Activated CD8-positive, alpha-beta T cell treated with anti-CD3 and anti-CD28 coated beads, Interleukin-2, amount 10 ng/mL, durations not matched to agents 7 days and 5 days (primary cell): ENCODE data around the gene OBI1. TPM values are rescaled to one million over a fixed set of nuclear protein-coding genes. Genes with fewer than 3 reads are reported as not detected.

Source experiments
- ATAC-seq: fragments of 150-1000 bp; cut with Tn5 transposase; one replicate; pipeline ENCODE4 v1.10.0; 2021; ENCODE audit warnings: moderate library complexity
- CTCF ChIA-PET: fragments of 350-600 bp; sonication (Branson Sonifier 250); formaldehyde crosslinking; loops from one replicate; lab custom pipeline; 2021; ENCODE audit warnings: antibody characterized with exemption; lab: Charles Lee
- POLR2A ChIA-PET: fragments of 350-600 bp; sonication (Branson Sonifier 250); formaldehyde crosslinking; loops from one replicate; lab custom pipeline; 2021; ENCODE audit warnings: antibody characterized with exemption; lab: Charles Lee
- DNase-seq: peaks from one replicate; pipeline ENCODE4 v3.0.0-alpha.2; 2020
- H3K27ac Mint-ChIP-seq: one replicate; pipeline ENCODE4 v1.8.0; 2021; ENCODE audit warnings: mild to moderate bottlenecking, mixed read lengths
- H3K27me3 Mint-ChIP-seq: one replicate; pipeline ENCODE4 v1.8.0; 2021; ENCODE audit warnings: low read depth, mixed read lengths
- H3K36me3 Mint-ChIP-seq: one replicate; pipeline ENCODE4 v1.8.0; 2021; ENCODE audit warnings: low read depth, mixed read lengths
- H3K4me1 Mint-ChIP-seq: one replicate; pipeline ENCODE4 v1.8.0; 2021; ENCODE audit warnings: low read depth, mixed read lengths
- H3K4me3 Mint-ChIP-seq: one replicate; pipeline ENCODE4 v1.8.0; 2021; ENCODE audit warnings: mild to moderate bottlenecking, mixed read lengths
- H3K9me3 Mint-ChIP-seq: one replicate; pipeline ENCODE4 v1.8.0; 2022; ENCODE audit warnings: mixed read lengths; ENCODE audit not compliant: insufficient read depth
- total RNA-seq, 2 experiments: library from RNA; stranded (reverse); gene quantifications; one replicate each; pipeline ENCODE4 v1.2.3, GENCODE V29; 2021

The OBI1 gene
- total RNA-seq, 2 experiments from 2014 or later: 20.0 to 21.4 TPM

DNA sequence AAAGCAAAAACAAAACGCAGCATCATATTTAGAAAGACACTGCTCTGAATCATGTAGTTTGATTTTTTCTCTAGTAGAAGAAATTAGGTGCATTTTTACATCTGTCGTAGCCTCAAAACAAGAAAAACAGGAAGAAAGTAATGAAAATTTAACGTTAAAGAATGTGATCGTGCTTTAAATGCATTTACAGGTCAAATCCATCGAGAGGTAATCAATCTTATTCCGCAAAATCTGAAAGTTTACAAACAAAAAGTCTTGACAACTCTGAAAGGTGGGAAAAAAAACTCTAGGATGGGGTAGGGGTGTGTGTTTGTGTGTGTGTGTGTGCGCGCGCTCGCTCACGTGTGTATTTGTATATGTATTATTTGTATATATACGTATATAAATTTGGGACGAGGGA, 65.8 kb downstream of the OBI1 start:
- H3K27ac Mint-ChIP-seq: no peak overlapping the region
- DNase-seq: no peak
- H3K9me3 Mint-ChIP-seq: no peaks in the 10 kb centered on the region
- no peaks in the 10 kb centered on the region for H3K4me1 Mint-ChIP-seq
- H3K27me3 Mint-ChIP-seq: peaks cover 75% of the 10 kb centered on the region
- no peaks in the 10 kb centered on the region for H3K36me3 Mint-ChIP-seq
- ChIA-PET CTCF (no interaction called here), POLR2A (no interaction called here)
- no peak for ATAC-seq
- H3K4me3 Mint-ChIP-seq: no peak overlapping the region

DNA sequence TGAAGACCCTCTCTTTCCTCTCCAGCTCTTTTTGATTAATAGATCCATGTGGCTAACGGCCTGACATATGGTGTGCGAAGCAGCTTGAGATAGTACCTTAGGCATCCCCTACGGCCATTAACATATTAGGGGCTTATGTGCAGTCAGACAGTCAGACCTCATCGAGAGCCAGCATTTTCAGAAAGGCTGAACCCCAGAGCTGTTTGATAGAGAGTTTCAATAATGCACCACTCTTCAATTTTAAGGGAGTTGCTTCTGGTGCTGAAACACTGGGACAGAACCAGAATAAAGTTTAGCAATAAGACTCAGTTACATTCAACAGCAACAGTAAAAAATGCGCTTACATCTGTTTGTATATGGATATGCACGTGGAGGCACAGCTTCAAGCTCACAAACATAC, 66.4 kb downstream of the OBI1 start:
- no peak overlapping the region for H3K27ac Mint-ChIP-seq
- H3K4me3 Mint-ChIP-seq: no peak overlapping the region
- DNase-seq (no peak), ATAC-seq (no peak)
- ChIA-PET CTCF (no interaction called here), POLR2A (no interaction called here)
- peaks cover 78% of the 10 kb centered on the region for H3K27me3 Mint-ChIP-seq
- no peaks in the 10 kb centered on the region for H3K4me1 Mint-ChIP-seq
- H3K36me3 Mint-ChIP-seq: no peaks in the 10 kb centered on the region
- no peaks in the 10 kb centered on the region for H3K9me3 Mint-ChIP-seq

DNA sequence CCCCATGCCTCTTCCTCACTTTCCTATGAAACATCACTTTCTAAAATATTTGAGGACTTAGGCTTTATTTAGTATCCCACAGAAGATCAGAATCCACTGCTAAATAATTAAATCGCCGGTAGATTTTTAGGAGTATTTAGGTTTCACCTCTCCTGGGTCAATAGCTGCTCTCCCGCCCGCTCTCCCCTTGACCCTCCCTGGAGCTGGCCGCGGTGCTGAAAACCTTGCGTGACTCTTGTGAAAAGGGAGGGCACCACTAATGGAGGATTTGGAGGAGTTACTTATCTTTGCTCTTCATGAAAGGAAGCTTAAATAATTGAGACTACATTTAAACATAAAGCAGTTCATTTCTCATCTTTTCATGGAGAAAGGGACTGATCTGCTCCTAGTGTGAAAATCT, 69.7 kb downstream of the OBI1 start:
- Mint-ChIP-seq H3K27ac (no peak overlapping the region), H3K4me1 (no peaks in the 10 kb centered on the region), H3K9me3 (no peaks in the 10 kb centered on the region), H3K36me3 (no peaks in the 10 kb centered on the region), H3K27me3 (peaks cover 69% of the 10 kb centered on the region), H3K4me3 (no peak overlapping the region)
- no peak for DNase-seq
- no peak for ATAC-seq
- ChIA-PET CTCF (interaction anchor here (0.6 kb wide), 1 partner anchor 279 kb away, joined by 3 read pairs; no protein-coding TSS in a partner anchor), POLR2A (no interaction called here)

DNA sequence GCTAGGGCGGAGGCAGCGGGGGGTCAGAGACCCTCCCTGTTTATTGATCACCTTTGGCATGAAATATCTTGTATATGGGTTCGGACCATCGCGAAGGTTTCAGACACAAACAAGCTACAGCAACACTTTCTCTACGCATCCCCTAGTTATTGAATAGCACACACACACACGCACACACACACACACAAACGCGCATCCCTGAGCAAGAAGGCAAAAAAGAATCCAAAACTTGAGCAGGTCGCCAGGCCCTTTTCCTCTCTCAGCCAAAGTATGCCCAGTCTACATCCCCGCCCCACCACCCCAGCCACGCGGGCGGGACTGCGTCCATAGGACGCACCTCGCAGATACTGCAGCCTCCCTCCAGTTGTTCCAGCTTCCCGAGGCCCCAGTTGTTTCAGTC, 71.6 kb downstream of the OBI1 start:
- H3K4me3 Mint-ChIP-seq: no peak overlapping the region
- ChIA-PET CTCF (interaction anchor here (1.1 kb wide), 1 partner anchor 9 kb away, joined by 4 read pairs; no protein-coding TSS in a partner anchor), POLR2A (interaction anchor here (0.6 kb wide), 2 partner anchors 9 to 17 kb away, joined by 3 to 4 read pairs; no protein-coding TSS in a partner anchor)
- no peaks in the 10 kb centered on the region for H3K4me1 Mint-ChIP-seq
- H3K9me3 Mint-ChIP-seq: no peaks in the 10 kb centered on the region
- no peaks in the 10 kb centered on the region for H3K36me3 Mint-ChIP-seq
- H3K27ac Mint-ChIP-seq: no peak overlapping the region
- no peak for DNase-seq
- no peak for ATAC-seq
- H3K27me3 Mint-ChIP-seq: peaks cover 54% of the 10 kb centered on the region

DNA sequence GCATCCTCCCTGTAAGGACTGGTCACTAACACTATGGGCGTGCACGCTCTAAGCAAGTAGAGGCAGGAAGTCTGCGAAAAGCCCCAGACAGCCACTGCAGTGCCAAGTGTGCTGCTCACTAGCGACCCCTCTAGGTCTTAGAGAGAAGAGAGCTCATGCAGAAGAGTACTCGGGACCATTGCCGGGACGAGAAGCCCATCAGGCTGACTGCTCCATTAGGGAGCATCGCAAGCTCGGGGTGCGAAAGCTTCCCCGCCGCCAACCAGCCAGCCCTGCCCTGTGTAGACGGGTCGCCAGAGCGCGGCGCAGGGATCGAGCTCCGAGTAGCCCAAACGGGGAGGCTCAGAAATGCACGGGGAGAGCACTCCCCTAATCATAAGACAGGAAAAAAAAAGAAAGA, 72.2 kb downstream of the OBI1 start:
- no peak overlapping the region for H3K4me3 Mint-ChIP-seq
- no peak for DNase-seq
- no peak for ATAC-seq
- ChIA-PET POLR2A (interaction anchor here (0.6 kb wide), 1 partner anchor 8 kb away, joined by 3 read pairs; no protein-coding TSS in a partner anchor), CTCF (interaction anchor here (1.1 kb wide), 1 partner anchor 10 kb away, joined by 4 read pairs; no protein-coding TSS in a partner anchor)
- peaks cover 50% of the 10 kb centered on the region for H3K27me3 Mint-ChIP-seq
- no peaks in the 10 kb centered on the region for H3K9me3 Mint-ChIP-seq
- no peaks in the 10 kb centered on the region for H3K4me1 Mint-ChIP-seq
- no peak overlapping the region for H3K27ac Mint-ChIP-seq
- H3K36me3 Mint-ChIP-seq: no peaks in the 10 kb centered on the region

DNA sequence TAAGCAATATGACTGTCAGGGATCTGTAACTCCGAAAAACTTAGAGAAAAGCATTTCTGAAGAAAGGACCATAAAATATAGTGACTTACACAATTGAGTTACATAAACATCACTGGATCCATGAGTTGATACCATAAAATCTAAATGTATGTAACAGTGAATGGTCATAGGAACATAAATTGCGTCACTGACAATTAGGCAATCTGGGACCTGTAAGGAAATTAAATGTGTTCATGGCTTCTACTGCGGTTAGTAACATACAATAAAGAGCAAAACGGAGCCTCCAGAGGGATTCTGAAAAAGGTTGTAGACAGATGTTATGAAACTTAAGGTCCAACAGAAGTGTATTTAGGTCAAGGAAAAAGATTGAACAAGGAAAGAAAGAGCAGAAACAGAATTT, 82.7 kb downstream of the OBI1 start:
- Mint-ChIP-seq H3K9me3 (no peaks in the 10 kb centered on the region), H3K4me1 (no peaks in the 10 kb centered on the region), H3K27ac (no peak overlapping the region), H3K4me3 (no peak overlapping the region), H3K27me3 (peaks cover 17% of the 10 kb centered on the region), H3K36me3 (no peaks in the 10 kb centered on the region)
- no peak for DNase-seq
- CTCF ChIA-PET: no interaction called here
- ATAC-seq: no peak
- POLR2A ChIA-PET: no interaction called here

DNA sequence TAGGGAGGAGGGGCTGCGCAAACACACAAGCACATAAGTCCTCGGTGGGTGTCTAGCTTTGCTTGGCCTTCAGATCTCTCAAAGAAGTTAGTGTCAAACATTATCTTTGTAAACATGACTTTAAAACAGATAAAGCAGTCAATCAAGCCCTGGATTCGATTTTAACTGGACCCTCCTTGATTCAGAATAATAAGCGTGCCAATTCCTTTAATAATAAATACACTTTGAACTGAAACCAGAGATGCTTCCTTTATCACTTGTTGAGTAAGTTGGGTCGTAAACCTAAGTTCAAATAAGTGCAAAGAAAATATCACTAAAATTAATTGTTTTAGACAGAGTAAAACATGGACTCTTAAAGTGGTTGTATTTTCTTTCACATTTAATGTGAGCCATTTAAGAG, 86.5 kb downstream of the OBI1 start:
- H3K27ac Mint-ChIP-seq: no peak overlapping the region
- ATAC-seq (no peak), DNase-seq (no peak)
- H3K9me3 Mint-ChIP-seq: no peaks in the 10 kb centered on the region
- H3K27me3 Mint-ChIP-seq: peaks cover 5% of the 10 kb centered on the region
- no peaks in the 10 kb centered on the region for H3K4me1 Mint-ChIP-seq
- POLR2A ChIA-PET: no interaction called here
- H3K36me3 Mint-ChIP-seq: no peaks in the 10 kb centered on the region
- CTCF ChIA-PET: no interaction called here
- no peak overlapping the region for H3K4me3 Mint-ChIP-seq

DNA sequence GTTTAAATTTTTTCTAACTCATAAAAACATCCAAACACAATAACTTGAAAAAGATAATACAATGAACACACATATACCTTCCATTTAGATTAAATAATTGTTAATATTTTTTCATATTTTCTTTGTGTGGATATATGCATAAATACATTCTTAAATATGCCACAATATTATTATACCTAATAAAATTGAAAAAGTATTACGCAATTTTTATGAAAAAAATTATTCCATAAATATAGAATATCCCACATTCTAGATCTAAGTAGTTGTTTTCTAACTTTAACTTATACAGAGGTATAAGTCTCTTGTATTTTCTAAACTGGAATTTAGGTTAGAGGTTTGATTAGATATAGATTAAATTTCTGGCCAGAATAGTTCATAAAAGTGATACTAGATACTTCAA, 89.9 kb downstream of the OBI1 start:
- no peaks in the 10 kb centered on the region for H3K9me3 Mint-ChIP-seq
- ATAC-seq: no peak
- no peak for DNase-seq
- CTCF ChIA-PET: no interaction called here
- H3K4me3 Mint-ChIP-seq: no peak overlapping the region
- peaks cover 5% of the 10 kb centered on the region for H3K27me3 Mint-ChIP-seq
- no peaks in the 10 kb centered on the region for H3K36me3 Mint-ChIP-seq
- no peak overlapping the region for H3K27ac Mint-ChIP-seq
- H3K4me1 Mint-ChIP-seq: no peaks in the 10 kb centered on the region
- POLR2A ChIA-PET: no interaction called here

DNA sequence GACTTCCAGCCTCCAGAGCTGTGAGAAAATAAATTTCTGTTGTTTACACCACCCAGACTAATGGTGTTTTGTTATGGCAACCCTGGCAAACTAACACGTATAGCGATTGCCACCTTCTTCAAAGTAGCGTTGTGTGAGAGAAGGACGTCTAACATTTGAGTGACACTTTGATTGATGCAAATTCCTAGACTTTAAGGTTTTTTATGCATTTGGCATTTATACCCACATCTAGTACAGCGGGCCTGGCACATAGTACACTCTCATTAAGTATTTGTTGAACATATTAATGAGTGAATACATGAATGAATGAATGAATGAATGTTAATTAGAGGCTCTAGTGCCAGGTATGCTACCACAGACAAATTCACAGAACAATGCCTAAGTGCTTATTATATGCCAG, 92.3 kb downstream of the OBI1 start:
- no peak overlapping the region for H3K4me3 Mint-ChIP-seq
- CTCF ChIA-PET: no interaction called here
- H3K36me3 Mint-ChIP-seq: no peaks in the 10 kb centered on the region
- H3K4me1 Mint-ChIP-seq: no peaks in the 10 kb centered on the region
- peaks cover 6% of the 10 kb centered on the region for H3K27me3 Mint-ChIP-seq
- POLR2A ChIA-PET: no interaction called here
- no peaks in the 10 kb centered on the region for H3K9me3 Mint-ChIP-seq
- no peak overlapping the region for H3K27ac Mint-ChIP-seq
- no peak for ATAC-seq
- DNase-seq: no peak

Other genes with a start within 250 kb of the OBI1 start
- under 1 TPM; 0.13 TPM for gene POU4F1, start 55.6 kb downstream of the OBI1 start, total RNA-seq